ENCODE data around the gene VASH2. TPM values are rescaled to one million over a fixed set of nuclear protein-coding genes. Genes with fewer than 3 reads are reported as not detected.

Gene VASH2
- total and polyA plus RNA-seq, 2 of the 8 experiments (the other 6 are each of a cell fraction or from before 2014, with no cell fraction given) = 44.0 to 187 TPM

GRCh38 chr1:212977781-212978645 is 27.7 kb downstream of the VASH2 start:
- H3K56ac ChIP-seq (replicated peaks; ENCODE audit: insufficient read length, low read depth, low read length) = no peak overlapping the region
- ChIA-PET POLR2A (ENCODE audit: partially characterized antibody) (interaction anchor here (1.1 to 12.9 kb wide), 11 partner anchors 9 to 370 kb away, joined by 3 to 240 read pairs (median 6); partner anchors contain the start of genes FLVCR1 and VASH2), CTCF (ENCODE audit: partially characterized antibody) (interaction anchor here (1.1 to 4.9 kb wide), 8 partner anchors 10 to 313 kb away, joined by 3 to 64 read pairs (median 6); no protein-coding TSS in a partner anchor)
- H3K4me1 ChIP-seq (replicated peaks in 1 of 4; ENCODE audit: control insufficient read depth in 3 of 4, insufficient read depth in 4 of 4, low read length in 3 of 4) = peaks cover 0 to 13% (median 5%) of the 10 kb centered on the region in 4 experiments
- no peak overlapping the region for H3K9ac ChIP-seq (replicated peaks in 1 of 4; ENCODE audit: extremely low read depth in 1 of 4, low read depth in 3 of 4, low read length in 3 of 4)
- H3K36me3 ChIP-seq (ENCODE audit: control insufficient read depth in 2 of 4, insufficient read depth in 4 of 4, low read length in 3 of 4) = peaks cover 61 to 98% (median 76%) of the 10 kb centered on the region in 4 experiments
- no peak overlapping the region for H3K27ac ChIP-seq (ENCODE audit: low read depth, low read length)
- H2AK5ac ChIP-seq (ENCODE audit: low read depth, low read length) = no peak overlapping the region
- no peak overlapping the region for H3K23ac ChIP-seq (ENCODE audit: insufficient read length)
- H4K20me1 ChIP-seq (replicated peaks in 1 of 2; ENCODE audit: control insufficient read depth in 1 of 2, insufficient read depth in 2 of 2, low read length in 2 of 2) = peaks cover 2 to 21% of the 10 kb centered on the region in 2 experiments
- 91% methylated on average over 16 of the region's 16 CpGs; no CpG with 5 or more reads in 1 of the 2 experiments for WGBS, 2 experiments (ENCODE audit: extremely low coverage in 1 of 2, insufficient coverage in 1 of 2, insufficient read length in 1 of 2, insufficient replicate concordance in 2 of 2, low coverage in 1 of 2, low lambda C conversion rate in 2 of 2, missing lambda C conversion rate in 1 of 2)
- H2BK12ac ChIP-seq (ENCODE audit: low read depth, low read length) = no peak overlapping the region
- TF ChIP-seq POLR2AphosphoS5 (IDR thresholded peaks at IDR 0.05; ENCODE audit: low read depth, low read length) = peak; percentile 22; the same call in 1 of the 2 replicates
- no peak for TF ChIP-seq TAF1 (IDR thresholded peaks at IDR 0.05; ENCODE audit: low read depth, low read length)
- peak; percentile 20 to 41 for TF ChIP-seq POLR2A (IDR thresholded peaks at IDR 0.05; ENCODE audit: control extremely low read depth in 1 of 2, low read depth in 2 of 2, low read length in 2 of 2)
- no peak overlapping the region for H4K5ac ChIP-seq (ENCODE audit: insufficient read length, low read depth, low read length)
- H4K8ac ChIP-seq (ENCODE audit: extremely low read depth, insufficient read depth, low read length) = peak overlapping the region; percentile 45
- no peak overlapping the region for H3K4me2 ChIP-seq (ENCODE audit: insufficient read depth in 1 of 2, low read depth in 2 of 2, low read length in 2 of 2)
- no peak overlapping the region for H3K18ac ChIP-seq (ENCODE audit: extremely low read depth, low read length)
- no peak overlapping the region for H2BK20ac ChIP-seq (ENCODE audit: low read length)
- no peak overlapping the region for H3K14ac ChIP-seq (ENCODE audit: insufficient read length)
- FAIRE-seq (no peak), DNase-seq (ENCODE audit: low read depth in 1 of 2, low spot score in 2 of 2) (no peak)
- no peaks in the 10 kb centered on the region for H3K23me2 ChIP-seq (ENCODE audit: low read depth, low read length)
- H2BK5ac ChIP-seq (ENCODE audit: low read depth, low read length) = peak overlapping the region; percentile 32; the same call in 1 of the 2 replicates
- H2BK120ac ChIP-seq (replicated peaks; ENCODE audit: low read depth, low read length) = no peak overlapping the region
- H2AFZ ChIP-seq (ENCODE audit: low read length) = no peak overlapping the region
- no peak overlapping the region for H3K4ac ChIP-seq (replicated peaks; ENCODE audit: insufficient read length, low read depth, low read length)
- H2BK15ac ChIP-seq (ENCODE audit: low read length) = no peak overlapping the region
- H4K91ac ChIP-seq (replicated peaks; ENCODE audit: insufficient read length, low read length) = no peak overlapping the region
- H3K4me3 ChIP-seq (ENCODE audit: extremely low read depth in 1 of 4, insufficient read depth in 2 of 4, low read depth in 3 of 4, low read length in 4 of 4) = no peak overlapping the region
- H3K79me1 ChIP-seq (ENCODE audit: low read depth, low read length) = peaks cover 3% of the 10 kb centered on the region; the same call in 1 of the 2 replicates
- H3K9me3 ChIP-seq (ENCODE audit: insufficient read depth in 2 of 2, low read depth in 1 of 2, low read length in 1 of 2) = no peaks in the 10 kb centered on the region
- no peaks in the 10 kb centered on the region for H3K27me3 ChIP-seq (replicated peaks in 1 of 4; ENCODE audit: control insufficient read depth in 3 of 4, extremely low read depth in 1 of 4, insufficient read depth in 3 of 4, low read length in 3 of 4)
- no peaks in the 10 kb centered on the region; a peak in 1 of 4 replicates for H3K79me2 ChIP-seq (ENCODE audit: control insufficient read depth in 1 of 2, insufficient read depth in 2 of 2, low read length in 2 of 2)
